PC-9 (cell line): Measurements from ENCODE around the gene RILP. TPM values are rescaled to one million over a fixed set of nuclear protein-coding genes. Genes with fewer than 3 reads are reported as not detected.

Experiments used
- BruUV-seq: library from RNA; stranded (reverse); fragments of 400-500 nt; replicated peaks from 2 replicates; lab custom pipeline; 2021; lab: Mats Ljungman, UMichigan
- CTCF ChIA-PET: fragments of 300-600 bp; sonication (Branson Sonifier 250); formaldehyde crosslinking; loops from one replicate; lab custom pipeline; 2022; ENCODE audit warnings: antibody characterized with exemption; lab: Charles Lee
- POLR2A ChIA-PET: fragments of 300-600 bp; sonication (Branson Sonifier 250); formaldehyde crosslinking; loops from one replicate; lab custom pipeline; 2022; ENCODE audit warnings: antibody characterized with exemption; ENCODE audit not compliant: unreplicated experiment; lab: Charles Lee
- DNase-seq, 2 experiments: peaks; one replicate each; pipeline versions ENCODE4 v3.0.0 to v3.0.0-alpha.2; 2015 to 2022; ENCODE audit warnings: mixed read lengths in 1 of 2
- H2AFZ ChIP-seq: fragments of 200-600 bp; sonication (generic); 2 replicates; pipeline ENCODE4 v1.8.1; 2017; ENCODE audit warnings: antibody characterized with exemption
- H3F3A ChIP-seq: fragments of 200-600 bp; sonication (generic); 2 replicates; pipeline ENCODE4 v1.8.1; 2017; ENCODE audit warnings: antibody characterized with exemption, mild to moderate bottlenecking, low read depth; ENCODE audit not compliant: insufficient read depth
- H3K27ac ChIP-seq: fragments of 200-600 bp; sonication (generic); 2 replicates; pipeline ENCODE4 v1.6.1; 2016; ENCODE audit warnings: mixed run types
- H3K27me3 ChIP-seq: fragments of 200-600 bp; sonication (generic); 2 replicates; pipeline ENCODE4 v1.6.1; 2016; ENCODE audit warnings: low read depth, mixed run types; ENCODE audit not compliant: insufficient read depth
- H3K36me3 ChIP-seq: fragments of 200-600 bp; sonication (generic); 2 replicates; pipeline ENCODE4 v1.6.1; 2016; ENCODE audit warnings: low read depth, mixed run types
- H3K4me1 ChIP-seq: fragments of 200-600 bp; sonication (generic); replicated peaks from 2 replicates; pipeline ENCODE4 v1.6.1; 2016; ENCODE audit warnings: mixed run types; ENCODE audit not compliant: insufficient read depth
- H3K4me2 ChIP-seq: fragments of 200-600 bp; sonication (generic); 2 replicates; pipeline ENCODE4 v1.6.1; 2017; ENCODE audit warnings: mixed run types
- H3K4me3 ChIP-seq: fragments of 200-600 bp; sonication (generic); 2 replicates; pipeline ENCODE4 v1.6.1; 2016; ENCODE audit warnings: mixed run types
- H3K79me2 ChIP-seq: fragments of 200-600 bp; sonication (generic); 2 replicates; pipeline ENCODE4 v1.6.1; 2017; ENCODE audit warnings: low read depth, mixed run types
- H3K9me2 ChIP-seq: fragments of 200-600 bp; sonication (generic); 2 replicates; pipeline ENCODE4 v1.8.1; 2017; ENCODE audit warnings: mild to moderate bottlenecking; ENCODE audit not compliant: insufficient read depth
- H3K9me3 ChIP-seq: fragments of 200-600 bp; sonication (generic); 2 replicates; pipeline ENCODE4 v1.8.1; 2016; ENCODE audit warnings: low read depth; ENCODE audit not compliant: insufficient read depth
- H4K20me1 ChIP-seq: fragments of 200-600 bp; sonication (generic); 2 replicates; pipeline ENCODE4 v1.8.1; 2017; ENCODE audit not compliant: insufficient read depth
- EZH2 ChIP-seq: fragments of 200-600 bp; sonication (generic); IDR thresholded peaks from 2 replicates; pipeline ENCODE4 v1.8.0; 2017; ENCODE audit warnings: antibody characterized with exemption, low read depth
- intact Hi-C: fragments of 100-400 bp; cut with micrococcal nuclease; formaldehyde crosslinking; loops from one replicate; pipeline ENCODE4 v1.10.0; 2022; ENCODE audit not compliant: unreplicated experiment
- total RNA-seq: library from RNA; stranded (reverse); gene quantifications from 2 replicates; pipeline ENCODE4 v1.2.3, GENCODE V29; 2021
- TF ChIP-seq, protein P1 (sequence below): fragments of 200-600 bp; sonication (generic); conservative IDR thresholded peaks from 2 replicates; pipeline ENCODE4 v1.6.1; 2017; ENCODE audit warnings: mixed run types, antibody characterized with exemption, mild to moderate bottlenecking, moderate library complexity

The RILP gene
- total RNA-seq, 1 experiment from 2014 or later = 9.6 TPM

DNA sequence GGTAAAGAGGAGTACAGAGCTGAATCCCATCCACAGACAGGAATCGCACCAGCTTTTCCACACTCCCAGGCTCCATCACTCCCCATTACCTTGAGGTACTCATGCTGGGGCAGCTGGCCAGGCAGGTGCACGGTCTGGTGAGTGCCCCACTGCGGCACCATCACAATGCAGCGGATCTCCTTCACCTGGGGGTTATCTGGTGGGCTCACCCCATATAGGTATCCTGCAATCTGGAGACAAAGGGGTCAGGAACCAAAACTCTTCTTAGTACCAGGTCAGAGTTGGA is 1.8 kb upstream of the RILP start:
- ChIA-PET POLR2A (no interaction called here), CTCF (interaction anchor here (1.0 kb wide), 1 partner anchor 77 kb away, joined by 3 read pairs; no protein-coding TSS in a partner anchor)
- intact Hi-C loops = no loop called here
- no peaks in the 10 kb centered on the region for H3K9me2 ChIP-seq
- BruUV-seq = no TSS peak
- TF ChIP-seq, protein P1, sequence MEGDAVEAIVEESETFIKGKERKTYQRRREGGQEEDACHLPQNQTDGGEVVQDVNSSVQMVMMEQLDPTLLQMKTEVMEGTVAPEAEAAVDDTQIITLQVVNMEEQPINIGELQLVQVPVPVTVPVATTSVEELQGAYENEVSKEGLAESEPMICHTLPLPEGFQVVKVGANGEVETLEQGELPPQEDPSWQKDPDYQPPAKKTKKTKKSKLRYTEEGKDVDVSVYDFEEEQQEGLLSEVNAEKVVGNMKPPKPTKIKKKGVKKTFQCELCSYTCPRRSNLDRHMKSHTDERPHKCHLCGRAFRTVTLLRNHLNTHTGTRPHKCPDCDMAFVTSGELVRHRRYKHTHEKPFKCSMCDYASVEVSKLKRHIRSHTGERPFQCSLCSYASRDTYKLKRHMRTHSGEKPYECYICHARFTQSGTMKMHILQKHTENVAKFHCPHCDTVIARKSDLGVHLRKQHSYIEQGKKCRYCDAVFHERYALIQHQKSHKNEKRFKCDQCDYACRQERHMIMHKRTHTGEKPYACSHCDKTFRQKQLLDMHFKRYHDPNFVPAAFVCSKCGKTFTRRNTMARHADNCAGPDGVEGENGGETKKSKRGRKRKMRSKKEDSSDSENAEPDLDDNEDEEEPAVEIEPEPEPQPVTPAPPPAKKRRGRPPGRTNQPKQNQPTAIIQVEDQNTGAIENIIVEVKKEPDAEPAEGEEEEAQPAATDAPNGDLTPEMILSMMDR = no peak
- TF ChIP-seq EZH2 = no peak
- no peaks in the 10 kb centered on the region for H3K27me3 ChIP-seq
- H3K36me3 ChIP-seq = peaks cover 45% of the 10 kb centered on the region
- H3K9me3 ChIP-seq = no peaks in the 10 kb centered on the region
- DNase-seq = no peak
- H3K27ac ChIP-seq = no peak overlapping the region
- H3K4me1 ChIP-seq = peaks cover 24% of the 10 kb centered on the region
- H3K4me3 ChIP-seq = no peak overlapping the region
- H2AFZ ChIP-seq = no peak overlapping the region
- no peaks in the 10 kb centered on the region for H3K79me2 ChIP-seq
- peaks cover 63% of the 10 kb centered on the region for H3F3A ChIP-seq
- H3K4me2 ChIP-seq = no peak overlapping the region
- H4K20me1 ChIP-seq = peaks cover 23% of the 10 kb centered on the region; the same call in 1 of the 2 replicates

DNA sequence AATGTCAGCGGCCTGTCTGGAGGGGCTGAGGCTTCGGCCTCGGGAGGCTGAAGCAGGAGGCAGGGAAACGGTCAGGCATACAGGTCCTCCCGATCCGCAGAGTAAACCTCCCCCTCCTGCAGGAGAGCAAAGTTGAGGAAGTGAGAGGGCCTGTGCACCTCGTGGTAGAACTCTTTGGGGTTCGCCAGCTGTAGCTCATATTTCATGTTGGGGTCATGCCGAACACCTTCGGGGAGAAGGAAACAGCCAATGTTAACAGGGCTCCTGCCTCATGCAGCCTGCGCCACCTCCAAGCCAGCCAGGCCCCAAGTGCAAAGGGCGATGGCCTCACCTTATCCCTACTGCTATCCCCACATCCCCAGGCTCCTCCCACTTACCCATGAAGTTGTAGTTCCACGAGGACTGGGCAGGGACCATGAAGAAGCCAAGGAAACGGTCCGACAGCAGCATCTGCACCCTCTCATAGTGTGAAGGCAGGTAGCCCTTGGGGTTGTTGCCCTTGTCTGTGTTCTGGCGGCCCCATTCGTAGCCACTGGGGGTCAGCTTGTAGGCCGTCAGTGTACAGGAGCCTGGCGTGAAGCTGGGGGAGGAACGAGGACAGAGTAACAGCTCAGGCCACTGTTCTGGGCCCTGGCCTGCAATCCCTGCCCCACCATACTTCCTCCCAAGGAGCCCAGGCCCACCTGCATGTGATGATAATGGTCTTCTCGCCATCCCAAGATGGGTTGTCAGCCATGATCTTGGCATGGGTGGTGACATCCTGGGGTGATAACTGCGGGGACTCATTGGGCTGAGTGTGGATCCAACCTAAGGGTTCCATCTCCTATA is 1.3 kb upstream of the RILP start:
- no peak for DNase-seq
- peaks cover 23% of the 10 kb centered on the region; the same call in 1 of the 2 replicates for H4K20me1 ChIP-seq
- CTCF ChIA-PET = interaction anchor here (0.5 kb wide), 1 partner anchor 71 kb away, joined by 3 read pairs; no protein-coding TSS in a partner anchor
- POLR2A ChIA-PET = interaction anchor here (0.6 to 2.2 kb wide), 2 partner anchors 66 to 73 kb away, joined by 4 to 18 read pairs; no protein-coding TSS in a partner anchor
- H3K4me2 ChIP-seq = peak overlapping the region; percentile 82
- H3K4me1 ChIP-seq = peaks cover 24% of the 10 kb centered on the region
- H3K9me2 ChIP-seq = no peaks in the 10 kb centered on the region
- H3K9me3 ChIP-seq = no peaks in the 10 kb centered on the region
- no peak overlapping the region for H2AFZ ChIP-seq
- H3K27ac ChIP-seq = no peak overlapping the region
- TSS peak; percentile 12 for BruUV-seq
- peaks cover 63% of the 10 kb centered on the region for H3F3A ChIP-seq
- no peak overlapping the region for H3K4me3 ChIP-seq
- intact Hi-C loops = loop anchor here (1.0 kb wide), 1 partner anchor 66 kb away; no protein-coding TSS in a partner anchor
- peaks cover 42% of the 10 kb centered on the region for H3K36me3 ChIP-seq
- H3K27me3 ChIP-seq = no peaks in the 10 kb centered on the region
- TF ChIP-seq, protein P1 = no peak
- H3K79me2 ChIP-seq = no peaks in the 10 kb centered on the region

DNA sequence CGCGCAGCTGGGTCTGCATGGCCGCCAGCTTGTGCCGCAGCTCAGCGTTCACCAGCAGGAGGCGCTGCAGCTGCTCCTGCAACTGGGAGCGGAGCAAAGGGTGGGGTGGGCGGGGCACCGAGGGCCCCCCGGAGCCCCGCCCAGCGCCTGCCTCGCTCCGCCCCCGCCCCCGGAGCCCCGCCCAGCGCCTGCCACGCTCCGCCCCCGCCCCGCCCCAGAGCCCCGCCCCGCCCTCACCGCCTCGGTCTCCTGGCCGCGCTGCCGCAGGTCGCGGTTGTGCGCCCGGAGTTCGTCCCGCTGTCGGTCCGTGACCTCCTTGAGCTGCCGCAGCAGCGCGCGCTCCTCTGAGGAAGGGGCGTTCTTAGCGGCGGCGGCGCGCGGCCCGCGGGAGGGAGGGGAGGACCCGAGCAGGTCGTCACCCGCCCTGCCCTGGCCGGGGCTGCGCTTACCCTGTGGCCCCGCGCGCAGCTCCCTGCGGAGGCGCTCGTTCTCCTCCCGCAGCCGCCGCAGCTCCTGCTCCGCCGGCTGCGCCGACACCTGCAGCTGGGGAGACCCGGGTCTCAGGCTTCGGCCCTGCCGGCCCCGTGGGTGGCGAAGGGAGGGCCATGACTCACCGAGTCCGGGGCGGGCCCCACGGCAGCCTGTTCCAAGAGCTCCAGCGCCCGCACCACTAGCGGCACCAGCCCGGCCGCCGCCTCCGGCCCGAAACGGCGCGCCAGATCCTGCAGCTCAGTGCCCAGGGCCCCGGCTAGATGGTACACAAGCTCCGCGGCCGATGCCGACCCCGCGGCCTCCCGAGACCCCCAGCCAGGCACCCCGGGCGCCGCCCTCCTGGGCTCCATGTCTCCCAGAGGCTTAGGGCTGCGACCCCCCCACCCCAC is 463 bp downstream of the RILP start:
- H3K9me3 ChIP-seq = no peaks in the 10 kb centered on the region
- peak overlapping the region; percentile 79 for H3K4me3 ChIP-seq
- ChIA-PET CTCF (interaction anchor here (0.5 to 3.1 kb wide), 9 partner anchors 17 to 591 kb away, joined by 3 to 28 read pairs (median 4); no protein-coding TSS in a partner anchor), POLR2A (interaction anchor here (0.5 to 2.2 kb wide), 16 partner anchors 17 to 474 kb away, joined by 3 to 18 read pairs (median 4); partner anchors contain the start of genes INPP5K and TLCD2)
- no peaks in the 10 kb centered on the region for H3K27me3 ChIP-seq
- no TSS peak for BruUV-seq
- peaks cover 23% of the 10 kb centered on the region; the same call in 1 of the 2 replicates for H4K20me1 ChIP-seq
- intact Hi-C loops = loop anchor here (1.0 to 10.0 kb wide), 6 partner anchors 75 to 756 kb away; partner anchors contain the start of genes MNT and OVCA2
- H3K4me1 ChIP-seq = peaks cover 31% of the 10 kb centered on the region
- H3K79me2 ChIP-seq = no peaks in the 10 kb centered on the region
- peak overlapping the region; percentile 93 for H2AFZ ChIP-seq
- no peak for TF ChIP-seq EZH2
- TF ChIP-seq, protein P1 = no peak; the same call in none of the 2 replicates
- H3K36me3 ChIP-seq = peaks cover 34% of the 10 kb centered on the region
- H3F3A ChIP-seq = peaks cover 49% of the 10 kb centered on the region
- H3K27ac ChIP-seq = peak overlapping the region; percentile 75
- no peaks in the 10 kb centered on the region for H3K9me2 ChIP-seq
- peak overlapping the region; percentile 84 for H3K4me2 ChIP-seq
- peak; percentile 79 to 98 for DNase-seq
